OCI-LY1 (cell line): ENCODE measurements around the gene SOX5.

Experiments
- H2AFZ ChIP-seq: fragments of 200-600 bp; sonication (generic), shearing (Covaris generic); 2 replicates; pipeline ENCODE4 v1.6.0; 2014; ENCODE audit warnings: antibody characterized with exemption, mild to moderate bottlenecking, low read length
- H3F3A ChIP-seq: fragments of 200-600 bp; sonication (generic), shearing (Covaris generic); 2 replicates; pipeline ENCODE4 v1.6.0; 2014; ENCODE audit warnings: mild to moderate bottlenecking, antibody characterized with exemption, low read length, moderate library complexity; ENCODE audit not compliant: insufficient read depth
- H3K27ac ChIP-seq: fragments of 200-600 bp; sonication (generic); 2 replicates; pipeline ENCODE4 v1.5.1; 2014; ENCODE audit warnings: low read length, mixed run types, mild to moderate bottlenecking, low read depth; ENCODE audit not compliant: poor library complexity, severe bottlenecking
- H3K27me3 ChIP-seq: fragments of 200-600 bp; sonication (generic); 2 replicates; pipeline ENCODE4 v1.6.0; 2014; ENCODE audit warnings: antibody characterized with exemption, mild to moderate bottlenecking, low read length, moderate library complexity; ENCODE audit not compliant: insufficient read depth
- H3K36me3 ChIP-seq: fragments of 200-600 bp; sonication (generic); 2 replicates; pipeline ENCODE4 v1.6.1; 2014; ENCODE audit warnings: mild to moderate bottlenecking, antibody characterized with exemption, low read length, moderate library complexity, mixed read lengths; ENCODE audit not compliant: insufficient read depth
- H3K4me1 ChIP-seq: fragments of 200-600 bp; sonication (generic); 2 replicates; pipeline ENCODE4 v1.5.1; 2014; ENCODE audit warnings: mild to moderate bottlenecking, low read length, moderate library complexity; ENCODE audit not compliant: insufficient read depth, severe bottlenecking
- H3K4me2 ChIP-seq: fragments of 200-600 bp; sonication (generic), shearing (Covaris generic); 2 replicates; pipeline ENCODE4 v1.6.1; 2014; ENCODE audit warnings: low read length
- H3K4me3 ChIP-seq: fragments of 200-600 bp; sonication (generic); 2 replicates; pipeline ENCODE4 v1.5.1; 2014; ENCODE audit warnings: low read length, low read depth, mild to moderate bottlenecking, mixed read lengths; ENCODE audit not compliant: poor library complexity, severe bottlenecking
- H3K79me2 ChIP-seq: fragments of 200-600 bp; shearing (Covaris generic); 2 replicates; pipeline ENCODE4 v1.6.1; 2016; ENCODE audit warnings: mixed run types, low read length, mixed read lengths; ENCODE audit not compliant: insufficient read depth
- H3K9ac ChIP-seq: fragments of 200-600 bp; sonication (generic), shearing (Covaris generic); 2 replicates; pipeline ENCODE4 v1.6.1; 2014; ENCODE audit warnings: mild to moderate bottlenecking, low read length, mixed read lengths
- H3K9me2 ChIP-seq: fragments of 200-600 bp; sonication (generic), shearing (Covaris generic); 2 replicates; pipeline ENCODE4 v1.6.1; 2014; ENCODE audit warnings: low read depth, mild to moderate bottlenecking, low read length, mixed read lengths
- H3K9me3 ChIP-seq: fragments of 200-600 bp; shearing (Covaris generic); 2 replicates; pipeline ENCODE4 v1.6.1; 2014; ENCODE audit warnings: low read length, mixed read lengths
- H4K20me1 ChIP-seq: fragments of 200-600 bp; sonication (generic), shearing (Covaris generic); 2 replicates; pipeline ENCODE4 v1.6.0; 2016; ENCODE audit warnings: mild to moderate bottlenecking, low read length; ENCODE audit not compliant: insufficient read depth
- CTCF ChIP-seq: fragments of 200-600 bp; sonication (generic), shearing (Covaris generic); IDR thresholded peaks from 2 replicates; pipeline ENCODE4 v1.5.1; 2017; ENCODE audit warnings: mild to moderate bottlenecking, antibody characterized with exemption, low read length, moderate library complexity, mixed read lengths
- EZH2 ChIP-seq: fragments of 200-600 bp; sonication (generic), shearing (Covaris generic); IDR thresholded peaks from 2 replicates; pipeline ENCODE4 v1.8.0; 2017; ENCODE audit warnings: borderline replicate concordance, mixed run types, mild to moderate bottlenecking, antibody characterized with exemption, low read length, moderate library complexity, mixed read lengths

Gene SOX5

DNA sequence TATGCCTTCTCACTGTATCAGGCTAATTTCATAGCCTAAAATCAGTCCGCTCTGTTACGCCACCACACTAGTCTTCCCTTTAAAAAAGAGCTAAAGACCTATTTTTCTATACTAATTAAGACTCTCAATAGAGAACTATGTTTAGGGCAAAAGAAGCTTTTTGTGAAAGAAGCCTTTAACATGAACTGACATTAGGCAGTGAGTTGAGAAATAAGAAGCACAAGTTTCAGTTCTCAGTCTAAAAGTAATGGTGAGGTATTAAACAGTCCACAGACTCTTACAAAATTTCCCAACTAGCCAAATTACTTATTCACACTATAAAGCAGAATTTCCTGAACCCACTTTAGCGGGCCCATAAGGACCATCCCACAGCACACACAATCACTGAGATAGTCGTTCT, 93.7 kb downstream of the SOX5 start:
- no peak overlapping the region for H2AFZ ChIP-seq
- no peaks in the 10 kb centered on the region for H3K4me1 ChIP-seq
- H3K36me3 ChIP-seq: no peaks in the 10 kb centered on the region
- no peak overlapping the region for H3K4me3 ChIP-seq
- no peaks in the 10 kb centered on the region for H4K20me1 ChIP-seq
- no peaks in the 10 kb centered on the region for H3K9me3 ChIP-seq
- H3F3A ChIP-seq: no peaks in the 10 kb centered on the region
- no peak overlapping the region for H3K27ac ChIP-seq
- H3K27me3 ChIP-seq: no peaks in the 10 kb centered on the region; the same call in 1 of the 2 replicates
- no peaks in the 10 kb centered on the region for H3K9me2 ChIP-seq
- no peaks in the 10 kb centered on the region for H3K79me2 ChIP-seq
- no peak overlapping the region for H3K4me2 ChIP-seq
- no peak for TF ChIP-seq CTCF
- TF ChIP-seq EZH2: no peak
- no peak overlapping the region for H3K9ac ChIP-seq

- Histone ChIP-seq H3K9ac (no peak overlapping the region), H4K20me1 (no peaks in the 10 kb centered on the region), H3K9me2 (no peaks in the 10 kb centered on the region), H3K4me3 (no peak overlapping the region), H3K79me2 (no peaks in the 10 kb centered on the region), H3K9me3 (no peaks in the 10 kb centered on the region), H3K4me1 (no peaks in the 10 kb centered on the region), H3K27me3 (no peaks in the 10 kb centered on the region; the same call in 1 of the 2 replicates), H2AFZ (no peak overlapping the region), H3K27ac (no peak overlapping the region), H3K36me3 (no peaks in the 10 kb centered on the region), H3F3A (no peaks in the 10 kb centered on the region), H3K4me2 (no peak overlapping the region)
- TF ChIP-seq EZH2: no peak
- TF ChIP-seq CTCF: no peak
Observed at GRCh38 chr12:23854598-23854997, 94.9 kb downstream of the SOX5 start.

- Histone ChIP-seq H3K4me2 (no peak overlapping the region), H3K4me1 (no peaks in the 10 kb centered on the region), H3K9ac (no peak overlapping the region)
Observed at GRCh38 chr12:23853640-23854039, 95.8 kb downstream of the SOX5 start.

More at GRCh38 chr12:23853640-23854039, 95.8 kb downstream of the SOX5 start:
- H3K9me3 ChIP-seq: no peaks in the 10 kb centered on the region
- H3K36me3 ChIP-seq: no peaks in the 10 kb centered on the region
- H3K4me3 ChIP-seq: no peak overlapping the region
- no peak overlapping the region for H2AFZ ChIP-seq
- H4K20me1 ChIP-seq: no peaks in the 10 kb centered on the region
- no peaks in the 10 kb centered on the region for H3K79me2 ChIP-seq
- H3K27me3 ChIP-seq: no peaks in the 10 kb centered on the region; the same call in 1 of the 2 replicates
- H3F3A ChIP-seq: no peaks in the 10 kb centered on the region
- TF ChIP-seq EZH2 (no peak), CTCF (no peak)
- no peaks in the 10 kb centered on the region for H3K9me2 ChIP-seq
- H3K27ac ChIP-seq: no peak overlapping the region
